H1 (cell line): Measurements from ENCODE around the gene ACTN4. TPM values are rescaled to one million over a fixed set of nuclear protein-coding genes. Genes with fewer than 3 reads are reported as not detected.

Experiments
- CREB1 ChIP-seq: IDR thresholded peaks from 2 replicates; pipeline ENCODE4 v1.6.1; 2012; ENCODE audit warnings: inconsistent platforms
- SAP30 ChIP-seq: fragments of 300-600 bp; sonication (generic); IDR thresholded peaks from 2 replicates; pipeline ENCODE4 v1.7.1; 2012; ENCODE audit warnings: low read length, moderate library complexity, mild to moderate bottlenecking, inconsistent platforms; ENCODE audit not compliant: insufficient read depth, insufficient replicate concordance
- ZNF274 ChIP-seq: IDR thresholded peaks from 2 replicates; pipeline ENCODE4 v1.7.0; 2012; ENCODE audit warnings: low read length, borderline replicate concordance; ENCODE audit errors: extremely low read depth
- polyA plus RNA-seq, 7 experiments: library from polyadenylated mRNA; depleted of rRNA in 3 of 7; stranded (reverse) in 5 of 7; unstranded in 2 of 7; fragments of >200 nt in 5 of 7; fragments of 200-250 nt in 2 of 7; gene quantifications; 1 replicate in 5 of 7; 2 replicates in 1 of 7; 4 replicates in 1 of 7; pipeline versions ENCODE4 v1.2.1 to v1.2.3, GENCODE V29; 2011 to 2013; ENCODE audit warnings: missing spikeins in 2 of 7, mixed read lengths in 2 of 7
- total RNA-seq: library from RNA; stranded (reverse); fragmentation: NEBNext Ultra II Directional; extraction: Animal tissue kit (Norgen Biotek cat#: 25700); gene quantifications from 2 replicates; pipeline ENCODE4 v1.2.1, GENCODE V29; 2021

ACTN4 gene
- total and polyA plus RNA-seq, 2 of the 8 experiments (the other 6 are each of a cell fraction or from before 2014, with no cell fraction given) = 211 to 520 TPM

- TF ChIP-seq ZNF274 (no peak), SAP30 (no peak), CREB1 (no peak)
- TF ChIP-seq, all 59 proteins: peak for 0
Measured at GRCh38 chr19:38650911-38651584, 3.6 kb downstream of the ACTN4 start (continued).
